Gastrocnemius medialis (tissue), 4 donors: ENCODE results near the gene ZBTB2.

Experiments used
- CTCF ChIP-seq, 5 experiments: fragments of 450-650 bp in 3 of 5; fragments of 200-600 bp in 2 of 5; sonication (generic) in 2 of 5; IDR thresholded peaks in 4 of 5; conservative IDR thresholded peaks in 1 of 5; 1 replicate in 4 of 5; 2 replicates in 1 of 5; pipeline ENCODE4 v1.5.1; 2016 to 2019; ENCODE audit warnings: antibody characterized with exemption in 5 of 5, mild to moderate bottlenecking in 3 of 5, moderate library complexity in 3 of 5
- POLR2A ChIP-seq, 2 donors: fragments of 450-650 bp; IDR thresholded peaks; one replicate each; pipeline ENCODE4 v1.6.1; 2017; ENCODE audit warnings: antibody characterized with exemption in 2 of 2, mild to moderate bottlenecking in 2 of 2, moderate library complexity in 2 of 2

- TF ChIP-seq POLR2A (IDR thresholded peaks at IDR 0.05) (no peak), CTCF (IDR thresholded peaks at IDR 0.05 in 4 of 5, conservative IDR thresholded peaks at IDR 0.05 in 1 of 5) (no peak)
Measured at GRCh38 chr6:151339369-151339768, 52.0 kb downstream of the ZBTB2 start.
